GM19397 (cell line): ENCODE results near the gene TAOK1.
A peak's percentile ranks its signal among the peaks of the same experiment; 100 is the strongest.

Source experiments
- ATAC-seq: cut with Tn5 transposase; IDR thresholded peaks from one replicate; pipeline ENCODE4 v1.9.1; 2021; ENCODE audit warnings: mild to moderate bottlenecking, moderate library complexity; ENCODE audit not compliant: unreplicated experiment

Gene TAOK1

DNA sequence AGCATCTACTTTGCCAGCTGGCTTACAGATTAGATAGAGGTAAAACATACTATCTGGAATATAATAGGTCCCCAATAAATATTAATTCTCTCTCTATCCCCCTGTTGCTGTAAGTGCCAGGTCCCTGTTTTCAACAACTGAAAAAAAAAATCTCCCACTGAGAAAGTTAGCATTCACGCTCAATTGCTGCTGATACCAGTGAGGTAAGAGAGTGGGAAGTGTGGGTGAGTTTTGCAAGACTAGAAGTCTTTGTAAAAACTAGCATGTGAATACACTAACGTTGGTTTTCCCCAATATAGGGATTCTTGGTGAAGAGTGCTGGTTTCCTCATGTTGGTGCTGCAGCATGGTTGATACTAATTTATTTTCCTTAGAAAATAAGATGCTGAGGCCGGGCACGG is 11.7 kb upstream of the TAOK1 start:
- ATAC-seq, result no peak

DNA sequence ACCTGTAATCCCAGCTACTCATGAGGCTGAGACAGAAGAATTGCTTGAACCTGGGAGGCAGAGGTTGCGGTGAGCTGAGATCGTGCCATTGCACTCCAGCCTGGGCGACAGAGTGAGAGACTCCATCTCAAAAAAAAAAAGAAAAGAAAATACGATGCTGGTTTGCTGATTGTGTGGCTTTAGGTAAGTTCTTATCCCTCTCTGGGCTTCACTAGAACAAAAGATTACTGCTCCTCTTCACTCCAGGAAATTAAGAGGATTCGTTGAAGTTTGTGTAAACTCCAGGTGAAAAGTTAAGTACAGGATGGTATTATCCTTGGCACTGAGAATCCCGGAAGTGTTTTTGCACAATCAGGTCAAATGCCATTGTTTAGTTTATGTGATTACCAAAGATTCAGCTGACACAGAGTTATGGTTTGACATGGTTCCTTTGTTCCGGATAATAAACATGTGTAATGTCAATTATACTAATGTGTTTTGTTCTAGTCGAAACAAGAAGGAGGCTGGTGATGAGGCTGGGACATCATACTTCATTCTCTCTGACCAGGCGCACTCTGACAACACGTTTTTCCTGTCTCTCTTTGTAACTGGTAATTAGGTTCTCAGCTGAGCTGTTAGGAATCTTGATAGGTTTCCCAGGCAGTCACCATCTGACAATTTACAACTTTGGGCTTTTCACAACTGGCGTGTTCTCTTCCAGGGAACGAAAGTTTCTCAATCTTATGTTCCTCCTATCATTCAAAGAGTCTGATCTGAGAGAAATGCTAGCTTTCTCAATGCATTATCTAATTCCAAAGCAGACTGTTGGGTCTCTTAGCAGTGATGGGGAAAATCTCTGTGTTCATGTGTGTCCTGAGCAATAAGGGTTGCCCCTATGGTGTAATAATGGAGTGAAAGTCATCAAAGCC is 10.8 kb upstream of the TAOK1 start:
- ATAC-seq, result no peak

DNA sequence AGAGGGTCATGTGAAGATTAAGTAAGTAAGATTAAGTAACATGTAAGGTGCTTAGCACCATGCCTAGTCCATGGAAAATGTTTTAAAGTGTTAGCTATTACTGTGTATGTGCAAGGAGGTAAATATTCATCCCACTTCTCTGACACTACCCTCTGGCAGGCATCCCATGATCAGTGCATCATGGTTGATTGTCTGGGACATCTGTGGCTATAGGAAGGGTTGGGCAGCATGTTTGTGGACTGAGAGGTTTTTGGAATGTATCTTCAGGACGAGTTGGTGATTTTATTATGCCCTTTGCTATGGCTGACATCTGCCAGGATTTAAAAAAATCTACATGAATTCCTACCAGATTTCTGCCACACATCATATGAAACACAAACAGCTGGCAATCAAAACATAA is 6.5 kb upstream of the TAOK1 start:
- ATAC-seq, result no peak

DNA sequence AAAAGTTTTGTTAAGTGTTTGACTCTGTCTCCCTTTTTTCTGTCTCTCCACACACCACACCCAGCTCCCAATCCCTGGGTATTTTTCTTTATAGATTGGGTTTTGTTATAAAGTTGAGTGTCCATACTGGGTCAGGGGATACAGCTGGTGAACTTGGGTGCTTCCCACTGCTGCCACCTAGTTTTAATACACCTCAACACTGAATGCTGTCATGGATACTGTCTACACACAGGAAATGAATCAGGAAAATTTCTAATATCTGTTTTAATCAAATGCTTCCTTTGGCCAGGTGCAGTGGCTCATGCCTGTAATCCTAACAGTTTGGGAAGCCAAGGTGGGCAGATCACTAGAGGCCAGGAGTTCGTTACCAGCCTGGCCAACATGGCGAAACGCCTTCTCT is 5.3 kb upstream of the TAOK1 start:
- no peak for ATAC-seq

DNA sequence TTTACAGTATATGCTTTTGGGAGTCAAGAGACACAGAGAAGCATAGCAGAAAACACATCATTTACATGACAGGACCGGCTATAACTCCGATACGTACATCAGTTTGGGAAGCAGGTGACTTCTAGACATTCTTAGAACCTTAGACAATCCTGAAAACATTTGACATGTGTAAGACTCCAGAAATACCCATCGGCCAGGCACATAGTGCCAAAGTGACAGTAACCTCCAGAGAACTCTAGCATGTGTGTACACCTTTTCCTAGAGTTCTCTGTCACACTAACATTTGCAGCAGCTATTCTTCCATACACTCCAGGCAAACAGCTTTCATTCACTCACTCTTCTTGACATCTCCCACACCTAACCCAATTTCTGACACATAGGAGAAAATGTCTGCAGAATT is 3.4 kb upstream of the TAOK1 start:
- no peak for ATAC-seq

DNA sequence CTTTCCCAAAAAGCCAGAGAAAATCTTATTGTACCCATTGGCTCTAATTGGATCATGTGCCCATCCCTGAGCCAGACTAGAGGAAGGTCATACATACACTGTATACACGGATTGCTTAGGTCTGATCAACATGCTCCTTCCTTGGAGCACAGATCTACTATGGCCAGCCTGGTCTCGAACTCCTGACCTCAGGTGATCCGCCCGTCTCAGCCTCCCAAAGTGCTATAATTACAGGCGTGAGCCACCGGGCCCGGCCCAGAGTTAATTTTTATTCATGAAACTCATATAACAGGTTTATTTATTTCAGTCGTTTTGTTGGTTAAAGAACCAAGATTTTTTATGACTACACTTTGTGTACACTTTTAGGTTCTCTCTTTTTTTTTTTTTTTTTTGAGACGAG is 1.2 kb upstream of the TAOK1 start:
- no peak for ATAC-seq

DNA sequence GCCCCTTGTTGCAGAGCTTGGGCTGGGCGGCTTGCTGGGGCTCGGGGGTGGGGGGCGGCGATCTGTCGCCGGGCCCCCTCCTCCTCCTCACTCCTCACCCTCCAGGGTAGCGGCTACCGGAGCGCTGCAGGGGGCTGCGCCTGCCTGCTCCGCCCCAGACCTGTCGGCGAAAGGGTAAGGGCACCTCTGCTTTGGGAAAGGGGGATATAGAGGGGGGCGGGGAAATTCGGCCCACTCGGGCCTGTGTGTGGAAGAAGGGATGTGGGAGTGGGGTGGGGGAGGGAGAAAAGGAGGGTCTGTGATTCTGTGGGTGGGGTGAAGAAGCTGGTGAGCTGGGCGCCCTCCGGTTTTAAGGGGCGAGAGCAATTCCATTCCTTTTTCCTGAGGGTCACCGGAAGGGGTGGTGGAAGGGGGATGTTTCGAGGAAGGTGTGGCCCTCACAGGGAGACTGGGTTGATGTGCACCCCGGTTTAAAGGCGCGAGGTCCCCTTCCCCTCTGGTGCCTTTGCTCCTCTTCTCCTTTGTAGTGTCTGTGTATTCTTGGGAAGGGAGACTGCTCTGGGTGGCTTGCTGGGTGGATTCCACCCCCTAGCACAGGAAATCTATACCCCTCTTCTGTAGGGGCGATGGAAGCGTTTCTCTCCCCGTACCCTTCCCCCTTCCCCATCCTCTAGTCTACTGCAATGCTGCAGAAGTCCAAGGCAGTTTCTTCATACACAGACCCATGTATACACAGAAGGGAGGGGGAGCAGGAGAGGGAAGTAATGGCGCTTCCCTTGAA is 878 bp downstream of the TAOK1 start:
- peak; percentile 2 for ATAC-seq

DNA sequence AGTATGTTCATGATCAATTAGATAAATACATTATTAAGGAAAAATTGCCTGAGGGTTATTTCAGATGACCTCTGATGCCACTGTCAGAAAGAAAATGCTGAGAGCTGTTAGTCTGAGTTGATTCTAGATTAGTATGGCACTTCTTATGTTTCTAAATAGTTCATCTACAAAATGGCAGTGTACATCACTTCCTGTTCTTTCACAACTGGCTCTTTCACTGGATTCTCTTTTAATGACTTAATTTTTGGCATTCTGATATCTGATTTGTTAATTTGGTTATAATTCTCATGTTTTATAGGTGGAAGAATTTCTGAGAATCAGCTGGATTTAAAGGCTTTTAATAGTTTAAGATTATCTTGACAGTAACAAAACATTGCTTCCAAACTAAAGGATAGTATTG is 3.3 kb downstream of the TAOK1 start:
- no peak for ATAC-seq

DNA sequence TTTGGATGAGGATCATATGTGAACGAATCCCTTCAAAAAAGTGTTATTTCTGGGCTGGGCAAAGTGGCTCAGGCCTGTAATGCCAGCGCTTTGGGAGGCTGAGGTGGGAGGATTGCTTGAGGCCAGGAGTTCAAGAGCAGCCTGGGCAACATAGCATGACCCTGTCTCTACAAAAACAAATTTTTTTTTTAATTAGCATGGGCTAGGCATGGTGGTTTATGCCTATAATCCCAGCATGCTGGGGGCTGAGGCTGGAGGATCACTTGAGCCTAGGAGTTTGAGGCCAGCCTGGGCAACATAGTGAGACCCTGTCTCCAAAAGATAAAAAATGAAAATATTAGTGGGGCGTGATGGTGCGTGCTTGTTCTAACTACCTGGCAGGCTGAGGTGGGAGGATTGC is 4.6 kb downstream of the TAOK1 start:
- no peak for ATAC-seq

DNA sequence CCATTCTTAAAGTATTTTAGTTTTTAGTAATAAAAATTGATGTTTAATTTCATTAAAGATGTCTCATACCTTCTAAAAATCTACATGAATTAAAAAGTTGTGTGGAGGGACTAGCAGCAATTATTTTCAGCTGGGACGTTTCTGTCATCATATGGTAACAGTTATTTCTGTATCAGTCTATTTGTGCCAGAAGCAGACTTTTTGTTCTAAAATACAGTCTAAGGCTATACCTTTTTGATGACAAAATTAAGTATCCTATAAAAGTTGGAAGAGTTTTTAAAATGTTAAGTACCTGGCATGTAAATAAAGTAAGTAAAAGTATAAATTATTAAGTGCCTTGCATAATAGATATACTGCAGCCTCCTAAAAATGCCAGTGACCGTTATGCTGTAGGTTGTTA is 5.9 kb downstream of the TAOK1 start:
- ATAC-seq, result no peak

DNA sequence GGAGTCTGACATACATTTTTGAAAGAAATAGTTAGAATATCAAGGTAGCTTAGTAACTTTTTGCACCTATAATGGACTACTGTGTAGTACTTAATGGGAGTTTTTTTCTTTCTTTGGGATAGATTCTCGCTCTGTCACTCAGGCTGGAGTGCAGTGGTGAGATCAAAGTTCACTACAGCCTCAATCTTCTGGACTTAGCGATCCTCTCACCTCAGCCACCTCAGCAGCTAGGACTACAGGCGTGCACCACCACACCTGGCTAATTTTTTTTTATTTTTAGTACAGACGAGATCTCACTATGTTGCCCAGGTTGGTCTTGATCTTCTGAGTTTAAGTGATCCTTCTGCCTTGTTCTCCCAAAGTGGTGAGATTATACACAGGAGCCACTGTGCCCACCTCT is 9.5 kb downstream of the TAOK1 start:
- ATAC-seq, result no peak

DNA sequence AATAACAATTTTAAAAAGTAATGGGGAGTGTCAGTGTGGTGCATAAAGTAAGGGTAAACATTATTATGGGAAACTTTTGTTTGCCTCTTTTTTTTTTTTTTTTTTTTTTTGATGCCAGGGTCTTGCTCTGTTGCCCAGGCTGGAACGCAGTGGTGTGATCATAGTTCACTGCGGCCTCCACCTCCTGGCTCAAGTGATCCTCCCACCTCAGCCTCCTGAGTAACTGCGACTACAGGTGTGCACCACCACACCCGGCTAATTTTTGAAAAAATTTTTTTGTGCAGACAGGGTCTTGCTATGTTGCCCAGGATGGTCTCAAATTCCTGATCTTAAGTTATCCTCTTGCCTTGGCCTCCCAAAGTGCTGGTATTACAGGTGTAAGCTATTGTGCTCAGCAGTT is 10.7 kb downstream of the TAOK1 start:
- ATAC-seq, result no peak

DNA sequence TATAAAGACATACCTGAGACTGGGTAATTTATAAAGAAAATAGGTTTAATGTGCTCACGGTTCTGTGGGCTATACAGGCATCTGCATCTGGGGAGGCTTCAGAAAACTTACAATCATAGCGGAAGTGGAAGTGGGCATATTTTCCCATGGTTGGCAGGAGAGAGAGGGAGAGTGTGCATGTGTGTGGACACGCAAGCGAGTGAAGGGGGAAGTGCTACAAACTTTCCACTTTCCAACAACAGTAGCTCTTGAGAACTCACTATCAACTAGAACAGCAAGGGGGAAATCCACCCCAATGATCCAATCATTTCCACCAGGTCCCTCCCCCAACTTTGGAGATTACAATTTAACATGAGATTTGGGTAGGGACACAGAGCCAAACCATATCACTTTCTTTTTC is 11.1 kb downstream of the TAOK1 start:
- no peak for ATAC-seq

DNA sequence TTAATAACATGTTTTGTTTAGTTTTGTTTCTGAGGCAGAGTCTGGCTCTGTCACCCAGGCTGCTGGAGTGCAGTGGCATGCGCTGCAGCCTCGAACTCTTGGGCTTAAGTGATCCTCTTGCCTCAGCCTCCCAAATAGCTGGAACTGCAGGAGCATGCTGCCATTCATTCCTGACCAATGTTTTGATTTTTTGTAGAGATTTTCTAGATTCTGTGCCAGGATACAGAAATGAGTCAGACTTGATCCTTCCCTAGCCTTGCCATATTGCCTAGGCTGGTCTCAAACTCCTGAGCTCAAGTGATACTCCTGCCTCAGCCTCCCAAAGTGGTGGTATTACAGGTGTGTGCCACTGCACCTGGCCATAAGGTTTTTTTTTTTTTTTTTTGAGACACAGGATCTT is 17.7 kb downstream of the TAOK1 start:
- ATAC-seq, result no peak

DNA sequence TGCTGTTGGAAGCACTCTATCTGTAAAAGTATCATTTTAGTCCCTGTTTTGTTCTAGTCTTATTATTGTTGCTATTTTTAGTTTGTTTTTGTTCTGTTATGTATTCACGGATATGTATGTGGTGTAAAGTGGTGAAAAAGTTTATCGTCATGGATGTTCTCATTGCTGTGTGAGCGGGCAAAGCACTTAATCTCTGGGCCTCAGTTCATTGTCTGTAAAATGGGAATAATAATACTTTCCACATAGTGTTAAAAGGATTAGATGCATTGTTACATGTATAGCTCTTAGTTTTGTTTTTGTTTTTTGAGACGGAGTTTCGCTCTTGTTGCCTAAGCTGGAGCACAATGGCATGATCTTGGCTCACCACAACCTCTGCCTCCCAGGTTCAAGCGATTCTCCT is 19.8 kb downstream of the TAOK1 start:
- no peak for ATAC-seq

DNA sequence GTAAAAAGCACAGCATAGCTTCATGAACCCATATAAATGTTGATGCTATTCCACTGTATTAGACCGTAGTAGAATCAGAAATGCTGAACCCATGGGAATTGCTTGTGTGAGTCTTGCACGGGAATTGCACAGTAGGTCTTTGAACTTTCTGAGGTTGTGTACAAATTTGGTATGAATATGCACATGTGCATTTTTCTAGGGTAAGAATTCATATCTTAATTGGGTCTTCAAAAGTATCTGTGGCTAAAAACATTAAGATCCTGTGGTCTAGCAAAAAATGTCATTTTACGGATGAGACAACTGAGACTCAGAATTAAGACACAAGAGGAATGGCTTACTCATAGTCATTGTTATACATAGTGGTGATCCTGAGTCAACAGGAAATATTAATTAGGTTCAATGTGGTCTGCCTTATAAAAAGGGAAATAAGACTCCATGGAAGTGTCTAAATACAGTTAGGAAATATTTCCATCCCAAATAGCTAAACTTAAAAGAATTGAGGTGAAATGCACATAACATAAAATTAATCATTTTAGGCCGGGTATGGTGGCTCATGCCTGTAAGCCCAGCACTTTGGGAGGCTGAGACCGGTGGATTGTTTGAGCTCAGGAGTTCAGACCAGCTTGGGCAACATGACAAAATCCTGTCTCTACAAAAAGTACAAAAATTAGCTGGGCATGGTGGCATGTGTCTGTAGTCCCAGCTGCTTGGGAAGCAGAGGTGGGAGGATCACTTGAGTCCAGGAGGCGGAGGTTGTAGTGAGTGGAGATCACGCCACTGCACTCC is 22.8 kb downstream of the TAOK1 start:
- ATAC-seq, result no peak

DNA sequence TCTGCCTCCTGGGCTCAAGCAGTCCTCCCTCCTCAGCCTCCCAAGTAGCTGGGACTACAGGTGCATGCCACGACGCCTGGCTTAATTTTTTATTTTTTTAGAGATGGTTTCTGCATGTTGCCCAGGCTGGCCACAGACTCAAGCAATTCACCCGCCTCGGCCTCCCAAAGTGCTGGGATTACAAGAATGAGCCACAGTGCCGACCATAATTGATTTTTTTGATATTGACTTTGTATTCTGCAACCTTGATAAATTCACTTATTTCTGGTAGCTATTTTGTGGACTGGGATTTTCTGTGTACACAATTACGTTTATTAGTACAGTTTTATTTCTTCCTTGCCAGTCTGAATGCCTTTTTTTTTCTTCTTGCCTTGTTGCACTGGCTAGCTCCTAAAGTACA is 30.0 kb downstream of the TAOK1 start:
- ATAC-seq, result no peak

DNA sequence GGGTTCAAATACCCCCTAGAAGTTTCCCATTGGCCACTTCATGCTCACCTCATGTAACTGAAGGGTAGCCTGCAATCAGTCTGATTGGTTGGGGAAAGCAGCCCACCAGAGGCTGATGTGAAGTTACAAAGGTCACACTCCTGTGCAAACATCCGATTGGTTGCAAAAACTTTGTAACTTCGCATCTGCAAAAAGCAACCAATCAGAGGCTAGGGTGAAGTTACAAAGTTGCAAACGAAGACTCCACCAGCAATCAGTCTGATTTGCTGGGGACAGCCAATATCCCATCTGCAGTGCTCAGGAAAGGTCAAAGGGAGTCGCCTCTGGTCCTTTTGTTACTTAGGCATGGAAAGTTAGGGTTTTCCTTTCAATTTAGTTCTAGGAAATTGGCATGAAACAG is 40.1 kb downstream of the TAOK1 start:
- ATAC-seq, result no peak

DNA sequence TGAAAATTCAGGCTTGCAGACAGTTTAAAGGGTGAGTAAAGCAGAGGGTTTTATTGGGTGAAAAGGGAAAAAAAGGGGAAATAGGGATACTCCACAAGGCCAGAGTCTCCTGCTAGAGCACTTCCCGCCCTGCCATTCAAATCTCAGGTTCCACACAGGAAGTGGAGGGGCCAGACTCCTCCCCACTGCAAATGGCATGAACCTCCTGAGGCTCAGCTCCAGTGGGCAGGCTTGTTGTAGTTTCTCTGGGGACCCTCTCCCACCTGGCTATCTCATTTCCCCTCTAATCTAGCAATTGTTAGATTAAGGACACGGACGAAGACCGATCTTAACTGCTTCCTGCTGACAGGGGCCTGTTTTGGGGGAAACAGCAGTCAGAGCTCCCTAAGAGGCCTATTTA is 43.4 kb downstream of the TAOK1 start:
- ATAC-seq, result no peak

DNA sequence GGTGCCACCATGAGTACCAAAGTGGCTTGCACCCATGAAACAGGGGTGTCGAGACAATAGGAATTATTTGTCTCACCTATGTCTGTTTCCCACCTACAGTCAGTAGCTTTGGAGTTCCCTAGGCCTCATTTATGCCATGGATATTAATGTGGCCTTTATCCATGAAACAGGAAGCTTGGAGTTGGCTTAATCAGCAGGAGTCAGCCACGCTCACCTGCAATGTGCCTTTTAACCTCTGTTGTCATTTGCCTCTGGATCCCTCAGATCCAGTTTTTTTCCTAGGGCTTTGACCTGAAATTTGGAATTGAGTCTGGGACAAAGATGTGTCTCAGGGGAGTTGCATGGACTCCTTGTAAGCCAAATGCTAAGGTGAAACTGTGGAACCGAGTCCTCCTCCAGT is 44.4 kb downstream of the TAOK1 start:
- no peak for ATAC-seq

DNA sequence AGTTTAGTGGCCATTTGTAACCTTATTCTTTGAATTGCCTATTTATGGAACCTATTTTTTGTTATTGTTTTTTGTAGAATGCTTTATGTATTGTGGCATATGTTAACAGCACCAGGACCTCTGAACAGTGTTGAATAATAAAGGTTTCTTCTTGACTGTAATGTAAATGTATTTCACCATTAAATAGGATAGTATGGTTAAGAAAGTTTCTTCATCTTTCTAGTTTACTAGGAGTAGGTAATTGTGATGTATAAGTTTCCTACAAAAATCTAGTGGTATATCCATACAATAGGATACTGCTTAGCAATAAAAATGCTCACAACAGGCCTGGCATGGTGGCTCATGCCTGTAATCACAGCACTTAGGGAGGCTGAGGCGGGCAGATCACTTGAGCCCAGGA is 52.3 kb downstream of the TAOK1 start:
- no peak for ATAC-seq
